ENCODE results near the gene HOXB2.

Gene HOXB2

GRCh38 chr17:48591255-48592056, 46.5 kb upstream of the HOXB2 start:
- H3K4me3 ChIP-seq (replicated peaks; ENCODE audit: low read depth, low read length), result no peak overlapping the region
- no peak for DNase-seq (ENCODE audit: extremely low read depth, insufficient read length)
- no peaks in the 10 kb centered on the region; the same call in 1 of the 2 replicates for H3K36me3 ChIP-seq (ENCODE audit: control insufficient read depth, insufficient read depth, low read length)
- no peak for TF ChIP-seq CTCF (IDR thresholded peaks at IDR 0.05; ENCODE audit: insufficient read depth, low read length, poor library complexity, severe bottlenecking)
- H3K27me3 ChIP-seq (replicated peaks; ENCODE audit: control insufficient read depth, insufficient read depth, low read length), result no peaks in the 10 kb centered on the region

GRCh38 chr17:48590607-48591161, 45.8 kb upstream of the HOXB2 start:
- no peaks in the 10 kb centered on the region for H3K27me3 ChIP-seq (replicated peaks; ENCODE audit: control insufficient read depth, insufficient read depth, low read length)
- no peaks in the 10 kb centered on the region for H3K36me3 ChIP-seq (ENCODE audit: control insufficient read depth, insufficient read depth, low read length)
- DNase-seq (ENCODE audit: extremely low read depth, insufficient read length), result no peak
- H3K4me3 ChIP-seq (replicated peaks; ENCODE audit: low read depth, low read length), result no peak overlapping the region
- TF ChIP-seq CTCF (IDR thresholded peaks at IDR 0.05; ENCODE audit: insufficient read depth, low read length, poor library complexity, severe bottlenecking), result no peak

- no peak within 1 kb of the TSS for H3K4me3 ChIP-seq (replicated peaks; ENCODE audit: low read depth, low read length)
- no peak for TF ChIP-seq CTCF (IDR thresholded peaks at IDR 0.05; ENCODE audit: insufficient read depth, low read length, poor library complexity, severe bottlenecking)
- DNase-seq (ENCODE audit: extremely low read depth, insufficient read length), result no peak
- no peaks in the 10 kb centered on the region for H3K36me3 ChIP-seq (ENCODE audit: control insufficient read depth, insufficient read depth, low read length)
- no peaks in the 10 kb centered on the region for H3K27me3 ChIP-seq (replicated peaks; ENCODE audit: control insufficient read depth, insufficient read depth, low read length)
Observed at GRCh38 chr17:48589831-48590606, 45.1 kb upstream of the HOXB2 start, which contains the start of gene HOXB3. Gene HOXB3, minus strand, starts transcription at chr17:48590241. Its CDS starts 37,767 bp downstream, at chr17:48552474.

- no peak for TF ChIP-seq CTCF (IDR thresholded peaks at IDR 0.05; ENCODE audit: insufficient read depth, low read length, poor library complexity, severe bottlenecking)
- Histone ChIP-seq H3K36me3 (ENCODE audit: control insufficient read depth, insufficient read depth, low read length) (no peaks in the 10 kb centered on the region), H3K4me3 (replicated peaks; ENCODE audit: low read depth, low read length) (no peak overlapping the region), H3K27me3 (replicated peaks; ENCODE audit: control insufficient read depth, insufficient read depth, low read length) (no peaks in the 10 kb centered on the region)
- no peak for DNase-seq (ENCODE audit: extremely low read depth, insufficient read length)
Observed at GRCh38 chr17:48589060-48589830, 44.3 kb upstream of the HOXB2 start.

GRCh38 chr17:48588528-48588927, 43.6 kb upstream of the HOXB2 start:
- no peak for DNase-seq (ENCODE audit: extremely low read depth, insufficient read length)
- Histone ChIP-seq H3K27me3 (replicated peaks; ENCODE audit: control insufficient read depth, insufficient read depth, low read length) (no peaks in the 10 kb centered on the region), H3K4me3 (replicated peaks; ENCODE audit: low read depth, low read length) (no peak overlapping the region), H3K36me3 (ENCODE audit: control insufficient read depth, insufficient read depth, low read length) (no peaks in the 10 kb centered on the region)
- no peak for TF ChIP-seq CTCF (IDR thresholded peaks at IDR 0.05; ENCODE audit: insufficient read depth, low read length, poor library complexity, severe bottlenecking)

All from GM06990 (cell line).